Spleen (tissue), 7 donors: ENCODE measurements around the gene KIR3DL3.
"Not testable (repeated sequence)": the region's sequence is repeated elsewhere in the genome, so short reads cannot be mapped to it uniquely, and the experiment has no call there.

Experiments used
- POLR2A ChIP-seq, 3 donors: fragments of 450-650 bp; IDR thresholded peaks; one replicate each; pipeline ENCODE4 v1.5.1; 2017; ENCODE audit warnings: antibody characterized with exemption in 3 of 3, mild to moderate bottlenecking in 1 of 3
- POLR2AphosphoS5 ChIP-seq, 3 donors: sonication (generic); formaldehyde crosslinking; IDR thresholded peaks; one replicate each; pipeline ENCODE4 v1.5.1; 2017; ENCODE audit warnings: antibody characterized with exemption in 3 of 3
- TF ChIP-seq, protein P1 (sequence below), 11 experiments: fragments of 200-600 bp in 7 of 11; fragments of 450-650 bp in 4 of 11; sonication (generic) in 4 of 11; IDR thresholded peaks in 8 of 11; conservative IDR thresholded peaks in 3 of 11; 1 replicate in 7 of 11; 2 replicates in 4 of 11; pipeline versions ENCODE4 v1.4.0 to v1.8.0; 2016 to 2021; ENCODE audit warnings: antibody characterized with exemption in 11 of 11, inconsistent platforms in 4 of 11, mild to moderate bottlenecking in 1 of 11
- donor health status: DM: no; HTN: no; CAD: no; lungs with moderate emphysema.
- donor health status: DM: no; HTN: no; CAD: no.
- donor health status: DM: no; HTN: no; CAD: no.

DNA sequence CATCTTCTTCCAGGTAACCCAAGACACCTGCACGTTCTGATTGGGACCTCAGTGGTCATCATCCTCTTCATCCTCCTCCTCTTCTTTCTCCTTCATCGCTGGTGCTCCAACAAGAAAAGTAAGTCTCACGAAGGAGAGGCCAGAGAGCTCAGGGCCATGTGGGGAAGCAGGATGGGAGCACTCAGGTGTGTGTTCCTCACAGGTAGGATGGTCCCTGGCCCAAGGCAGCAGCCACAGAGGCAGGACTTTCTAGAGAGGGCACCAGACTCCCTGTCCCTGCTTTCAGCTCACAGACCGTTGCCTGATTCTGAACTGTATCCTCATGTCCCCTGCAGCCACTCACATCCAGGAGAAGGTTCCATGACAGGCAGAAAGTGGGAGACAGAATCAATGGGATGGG, 42.2 kb downstream of the KIR3DL3 start:
- TF ChIP-seq, protein P1, sequence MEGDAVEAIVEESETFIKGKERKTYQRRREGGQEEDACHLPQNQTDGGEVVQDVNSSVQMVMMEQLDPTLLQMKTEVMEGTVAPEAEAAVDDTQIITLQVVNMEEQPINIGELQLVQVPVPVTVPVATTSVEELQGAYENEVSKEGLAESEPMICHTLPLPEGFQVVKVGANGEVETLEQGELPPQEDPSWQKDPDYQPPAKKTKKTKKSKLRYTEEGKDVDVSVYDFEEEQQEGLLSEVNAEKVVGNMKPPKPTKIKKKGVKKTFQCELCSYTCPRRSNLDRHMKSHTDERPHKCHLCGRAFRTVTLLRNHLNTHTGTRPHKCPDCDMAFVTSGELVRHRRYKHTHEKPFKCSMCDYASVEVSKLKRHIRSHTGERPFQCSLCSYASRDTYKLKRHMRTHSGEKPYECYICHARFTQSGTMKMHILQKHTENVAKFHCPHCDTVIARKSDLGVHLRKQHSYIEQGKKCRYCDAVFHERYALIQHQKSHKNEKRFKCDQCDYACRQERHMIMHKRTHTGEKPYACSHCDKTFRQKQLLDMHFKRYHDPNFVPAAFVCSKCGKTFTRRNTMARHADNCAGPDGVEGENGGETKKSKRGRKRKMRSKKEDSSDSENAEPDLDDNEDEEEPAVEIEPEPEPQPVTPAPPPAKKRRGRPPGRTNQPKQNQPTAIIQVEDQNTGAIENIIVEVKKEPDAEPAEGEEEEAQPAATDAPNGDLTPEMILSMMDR (IDR thresholded peaks at IDR 0.05 in 8 of 11, conservative IDR thresholded peaks at IDR 0.05 in 3 of 11) = not testable (repeated sequence)
- TF ChIP-seq POLR2A, POLR2AphosphoS5 (IDR thresholded peaks at IDR 0.05): not testable (repeated sequence)
